Stomach (tissue), 9 donors: ENCODE data around the gene LRP6. TPM values are rescaled to one million over a fixed set of nuclear protein-coding genes. Genes with fewer than 3 reads are reported as not detected.

Experiments used
- DNase-seq, 2 donors: peaks; one replicate each; pipeline versions ENCODE4 v3.0.0 to v3.0.0-alpha.2; 2013 to 2019
- H3K27ac ChIP-seq, 5 donors: fragments of 200-600 bp in 4 of 5; sonication (generic) in 4 of 5; one replicate each; pipeline ENCODE4 v1.5.1; 2013 to 2019; ENCODE audit warnings: mild to moderate bottlenecking in 1 of 5, moderate library complexity in 1 of 5
- H3K27me3 ChIP-seq, 3 donors: fragments of 200-600 bp; sonication (generic); one replicate each; pipeline ENCODE4 v1.5.1; 2017 to 2019; ENCODE audit warnings: mixed run types in 1 of 3
- H3K36me3 ChIP-seq, 4 donors: fragments of 200-600 bp; sonication (generic); 1 replicate in 3 of 4; 2 replicates in 1 of 4; pipeline ENCODE4 v1.5.1; 2016 to 2019
- H3K4me1 ChIP-seq, 4 donors: fragments of 200-600 bp; sonication (generic); one replicate each; pipeline ENCODE4 v1.5.1; 2016 to 2019
- H3K4me3 ChIP-seq, 4 donors: fragments of 200-600 bp; sonication (generic) in 3 of 4; one replicate each; pipeline ENCODE4 v1.5.1; 2016 to 2019; ENCODE audit warnings: mild to moderate bottlenecking in 1 of 4
- H3K9me3 ChIP-seq, 4 donors: fragments of 200-600 bp; sonication (generic); one replicate each; pipeline ENCODE4 v1.5.1; 2016 to 2019
- EP300 ChIP-seq: sonication (generic); formaldehyde crosslinking; IDR thresholded peaks from one replicate; pipeline ENCODE4 v1.6.1; 2017; ENCODE audit warnings: antibody characterized with exemption
- POLR2A ChIP-seq, 4 donors: fragments of 450-650 bp; IDR thresholded peaks; one replicate each; pipeline ENCODE4 v1.6.1; 2016; ENCODE audit warnings: antibody characterized with exemption in 4 of 4, control low read depth in 2 of 4, mild to moderate bottlenecking in 1 of 4, moderate library complexity in 1 of 4
- POLR2AphosphoS5 ChIP-seq, 3 donors: sonication (generic); formaldehyde crosslinking; IDR thresholded peaks; one replicate each; pipeline ENCODE4 v1.6.1; 2016; ENCODE audit warnings: antibody characterized with exemption in 3 of 3
- WGBS, 5 donors: extraction: QIAGEN DNeasy Blood & Tissue Kit in 3 of 5; methylation state at CpG; one replicate each; pipeline versions ENCODE4 v1.1.5 to v1.1.7; 2013 to 2018; 5-methylcytosine and 5-hydroxymethylcytosine counted together
- intact Hi-C: fragments of 100-400 bp; cut with DNase I; formaldehyde crosslinking; loops from one replicate; pipeline ENCODE4 v1.15.1; 2023; ENCODE audit warnings: low total_unique reads
- polyA plus RNA-seq, 3 donors: library from polyadenylated mRNA; stranded (reverse); fragments of 200-250 nt; gene quantifications; one replicate each; pipeline ENCODE4 v1.2.3, GENCODE V29; 2013
- total RNA-seq, 5 donors: library from RNA; depleted of rRNA; stranded (reverse); fragments of >200 nt; gene quantifications; one replicate each; pipeline versions ENCODE4 v1.1.0 to v1.2.3, GENCODE V29; 2014 to 2016
- TF ChIP-seq, protein P1 (sequence below), 7 experiments: fragments of 450-650 bp in 4 of 7; fragments of 200-600 bp in 3 of 7; sonication (generic) in 3 of 7; IDR thresholded peaks; one replicate each; pipeline ENCODE4 v1.5.1; 2016 to 2019; ENCODE audit warnings: antibody characterized with exemption in 7 of 7, control low read depth in 2 of 7, mild to moderate bottlenecking in 1 of 7
- donor health status: healthy with polysubstance abuse.
- donor health status: Bipolar disorder and iron deficiency.
- donor health status: healthy.

The LRP6 gene
- total and polyA plus RNA-seq, 8 donors, result 2.7 to 113 (median 36.8) TPM

DNA sequence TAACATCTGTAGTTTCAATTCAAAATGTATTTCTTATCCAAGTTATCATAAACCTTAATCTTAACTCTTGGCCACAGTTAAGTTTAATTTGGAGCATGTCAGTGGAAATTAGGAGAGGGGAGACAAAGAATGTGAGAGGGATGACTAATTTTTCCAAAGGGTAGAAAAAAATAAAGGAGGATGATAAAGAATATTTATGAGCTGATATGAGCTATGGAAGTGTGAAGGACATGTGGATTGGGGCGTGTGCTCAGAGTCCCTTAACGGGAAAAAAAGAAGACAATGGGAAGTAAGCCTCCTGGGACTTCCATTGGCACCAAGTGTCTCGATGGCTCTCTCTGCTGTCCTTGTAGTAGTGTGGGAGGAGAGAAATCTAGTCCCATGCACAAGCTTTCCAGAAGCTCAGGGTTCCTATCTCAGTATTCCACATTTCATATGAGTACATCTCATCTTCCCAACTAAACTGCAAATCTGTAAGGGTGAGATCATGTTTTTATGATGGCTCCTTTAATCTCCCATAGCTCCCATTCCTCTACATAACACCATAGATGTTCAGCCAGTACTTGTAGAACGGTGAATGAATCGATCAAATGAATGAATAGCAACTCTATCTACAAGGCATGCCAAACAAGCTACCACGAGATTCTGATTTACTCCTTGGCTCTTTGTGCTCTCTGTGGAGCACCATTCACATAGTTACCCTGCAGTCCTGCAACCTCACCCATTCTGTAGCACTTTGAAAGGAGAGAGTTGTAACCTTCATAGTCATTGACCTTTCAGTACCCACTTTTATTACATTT is 168.8 kb downstream of the LRP6 start:
- H3K27me3 ChIP-seq, result no peaks in the 10 kb centered on the region
- H3K9me3 ChIP-seq, result no peaks in the 10 kb centered on the region
- WGBS, 5 donors, result 80 to 88% (median 84%) methylated on average over 6 of the region's 6 CpGs
- no peak for DNase-seq
- H3K4me1 ChIP-seq, result no peaks in the 10 kb centered on the region
- no peak overlapping the region for H3K4me3 ChIP-seq
- H3K36me3 ChIP-seq, result peaks cover 0 to 38% (median 14%) of the 10 kb centered on the region in 4 donors
- no peak overlapping the region for H3K27ac ChIP-seq
- TF ChIP-seq POLR2AphosphoS5 (IDR thresholded peaks at IDR 0.05) (no peak), EP300 (no peak), POLR2A (IDR thresholded peaks at IDR 0.05) (no peak)
- TF ChIP-seq, protein P1, sequence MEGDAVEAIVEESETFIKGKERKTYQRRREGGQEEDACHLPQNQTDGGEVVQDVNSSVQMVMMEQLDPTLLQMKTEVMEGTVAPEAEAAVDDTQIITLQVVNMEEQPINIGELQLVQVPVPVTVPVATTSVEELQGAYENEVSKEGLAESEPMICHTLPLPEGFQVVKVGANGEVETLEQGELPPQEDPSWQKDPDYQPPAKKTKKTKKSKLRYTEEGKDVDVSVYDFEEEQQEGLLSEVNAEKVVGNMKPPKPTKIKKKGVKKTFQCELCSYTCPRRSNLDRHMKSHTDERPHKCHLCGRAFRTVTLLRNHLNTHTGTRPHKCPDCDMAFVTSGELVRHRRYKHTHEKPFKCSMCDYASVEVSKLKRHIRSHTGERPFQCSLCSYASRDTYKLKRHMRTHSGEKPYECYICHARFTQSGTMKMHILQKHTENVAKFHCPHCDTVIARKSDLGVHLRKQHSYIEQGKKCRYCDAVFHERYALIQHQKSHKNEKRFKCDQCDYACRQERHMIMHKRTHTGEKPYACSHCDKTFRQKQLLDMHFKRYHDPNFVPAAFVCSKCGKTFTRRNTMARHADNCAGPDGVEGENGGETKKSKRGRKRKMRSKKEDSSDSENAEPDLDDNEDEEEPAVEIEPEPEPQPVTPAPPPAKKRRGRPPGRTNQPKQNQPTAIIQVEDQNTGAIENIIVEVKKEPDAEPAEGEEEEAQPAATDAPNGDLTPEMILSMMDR (IDR thresholded peaks at IDR 0.05), result no peak
- intact Hi-C loops, result no loop called here

- no peaks in the 10 kb centered on the region for H3K9me3 ChIP-seq
- no peaks in the 10 kb centered on the region for H3K27me3 ChIP-seq
- H3K4me1 ChIP-seq, result no peaks in the 10 kb centered on the region
- WGBS, 5 donors, result 44 to 59% (median 51%) methylated on average over 3 of the region's 3 CpGs
- H3K36me3 ChIP-seq, result peaks cover 0 to 30% (median 14%) of the 10 kb centered on the region in 4 donors
- no peak for DNase-seq
- H3K4me3 ChIP-seq, result no peak overlapping the region
- intact Hi-C loops, result no loop called here
- H3K27ac ChIP-seq, result no peak overlapping the region
- no peak for TF ChIP-seq EP300
- TF ChIP-seq, protein P1 (IDR thresholded peaks at IDR 0.05), result no peak
- no peak for TF ChIP-seq POLR2A (IDR thresholded peaks at IDR 0.05)
- TF ChIP-seq POLR2AphosphoS5 (IDR thresholded peaks at IDR 0.05), result no peak
Measured at GRCh38 chr12:12095021-12095420, 171.8 kb downstream of the LRP6 start.

DNA sequence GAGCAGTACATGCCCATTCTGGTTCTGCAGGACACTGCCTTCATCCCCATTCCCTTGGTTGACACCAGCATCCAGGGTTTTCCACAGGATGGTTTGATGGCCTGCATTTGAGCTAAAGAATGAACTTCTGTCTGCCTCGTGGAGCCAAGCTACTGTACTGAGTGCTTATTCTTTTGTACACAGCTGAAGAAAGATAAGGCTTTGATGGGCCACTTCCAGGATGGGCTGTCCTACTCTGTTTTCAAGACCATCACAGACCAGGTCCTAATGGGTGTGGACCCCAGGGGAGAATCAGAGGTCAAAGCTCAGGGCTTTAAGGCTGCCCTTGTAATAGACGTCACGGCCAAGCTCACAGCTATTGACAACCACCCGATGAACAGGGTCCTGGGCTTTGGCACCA is 172.4 kb downstream of the LRP6 start:
- intact Hi-C loops, result no loop called here
- Histone ChIP-seq H3K4me1 (no peaks in the 10 kb centered on the region), H3K36me3 (peaks cover 0 to 28% (median 14%) of the 10 kb centered on the region in 4 donors), H3K27me3 (no peaks in the 10 kb centered on the region), H3K27ac (no peak overlapping the region), H3K4me3 (no peak overlapping the region), H3K9me3 (no peaks in the 10 kb centered on the region)
- TF ChIP-seq POLR2A (IDR thresholded peaks at IDR 0.05) (no peak), POLR2AphosphoS5 (IDR thresholded peaks at IDR 0.05) (no peak), EP300 (no peak)
- TF ChIP-seq, protein P1 (IDR thresholded peaks at IDR 0.05), result no peak
- WGBS, 5 donors, result 81 to 88% (median 85%) methylated on average over 4 of the region's 4 CpGs
- no peak for DNase-seq

DNA sequence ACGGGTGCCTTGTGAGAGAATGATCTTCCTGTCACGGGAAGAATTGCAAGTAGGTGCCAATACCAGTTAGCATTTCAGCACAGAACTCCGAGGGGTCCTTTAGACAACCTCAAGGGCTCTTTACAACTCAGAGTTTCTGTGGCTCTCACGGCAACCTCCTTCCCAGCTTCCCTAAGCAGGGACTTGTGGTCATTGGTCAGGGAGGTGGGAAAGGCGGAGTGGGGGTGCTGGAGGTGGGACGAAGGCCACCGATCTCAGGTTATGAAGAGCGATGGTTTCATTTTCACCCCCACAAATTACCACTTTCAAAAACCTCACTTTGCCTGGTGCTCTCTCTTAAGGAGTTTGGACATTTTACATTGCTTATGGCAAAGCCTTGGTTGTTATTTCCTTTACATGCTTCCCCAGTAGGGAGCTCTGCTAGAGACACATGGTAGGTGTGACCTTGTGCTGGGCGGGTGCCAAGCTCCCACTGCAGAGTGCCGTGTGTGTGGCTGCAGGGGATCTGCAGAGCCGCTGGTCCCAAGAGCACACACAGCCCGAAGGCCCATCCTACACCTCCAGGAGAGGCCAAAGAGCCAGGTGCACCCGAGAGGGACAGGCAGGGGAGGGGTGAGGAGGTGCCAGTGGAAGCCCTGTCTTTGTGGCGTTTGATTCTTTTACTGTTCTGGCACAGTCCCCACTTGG is 174.7 kb downstream of the LRP6 start:
- DNase-seq, result peak in 1 of 2 donors; percentile 28
- H3K9me3 ChIP-seq, result no peaks in the 10 kb centered on the region
- no peak overlapping the region for H3K4me3 ChIP-seq
- no peak overlapping the region for H3K27ac ChIP-seq
- intact Hi-C loops, result no loop called here
- H3K4me1 ChIP-seq, result no peaks in the 10 kb centered on the region
- H3K27me3 ChIP-seq, result no peaks in the 10 kb centered on the region
- peaks cover 0 to 13% (median 9%) of the 10 kb centered on the region in 4 donors for H3K36me3 ChIP-seq
- TF ChIP-seq POLR2A (IDR thresholded peaks at IDR 0.05) (no peak), POLR2AphosphoS5 (IDR thresholded peaks at IDR 0.05) (no peak), EP300 (no peak)
- TF ChIP-seq, protein P1 (IDR thresholded peaks at IDR 0.05), result no peak
- 72 to 79% (median 73%) methylated on average over 14 of the region's 14 CpGs for WGBS, 5 donors
